GM12878 (cell line): Measurements from ENCODE around the gene GET3. TPM values are rescaled to one million over a fixed set of nuclear protein-coding genes. Genes with fewer than 3 reads are reported as not detected.

ENCODE experiments used
- E4F1 ChIP-seq: fragments of 450-650 bp; IDR thresholded peaks from 2 replicates; pipeline ENCODE4 v1.6.1; 2018; ENCODE audit warnings: borderline replicate concordance, mild to moderate bottlenecking; ENCODE audit not compliant: partially characterized antibody
- HSF1 ChIP-seq: fragments of 150-350 bp; IDR thresholded peaks from 2 replicates; pipeline ENCODE4 v1.6.1; 2014; ENCODE audit warnings: mild to moderate bottlenecking, low read depth, low read length
- IKZF2 ChIP-seq, 2 experiments: fragments of 450-650 bp; IDR thresholded peaks; 2 replicates each; pipeline ENCODE4 v1.6.1; 2017; ENCODE audit warnings: mild to moderate bottlenecking in 2 of 2, moderate library complexity in 2 of 2
- MTA3 ChIP-seq: IDR thresholded peaks from 2 replicates; pipeline ENCODE4 v1.6.1; 2012; ENCODE audit warnings: low read length, inconsistent platforms, borderline replicate concordance
- NFYB ChIP-seq: IDR thresholded peaks from 2 replicates; pipeline ENCODE4 v1.6.1; 2011; ENCODE audit warnings: low read depth, mild to moderate bottlenecking, low read length, improper control_type of control experiment, moderate library complexity; ENCODE audit not compliant: insufficient read depth
- PAX8 ChIP-seq: fragments of 450-650 bp; IDR thresholded peaks from 2 replicates; pipeline ENCODE4 v1.6.1; 2017; ENCODE audit warnings: mild to moderate bottlenecking, moderate library complexity
- PKNOX1 ChIP-seq: fragments of 450-650 bp; IDR thresholded peaks from 2 replicates; pipeline ENCODE4 v1.6.1; 2016; ENCODE audit warnings: mild to moderate bottlenecking
- SKIL ChIP-seq: fragments of 450-650 bp; IDR thresholded peaks from 2 replicates; pipeline ENCODE4 v1.6.1; 2017; ENCODE audit warnings: mild to moderate bottlenecking, low read depth, inconsistent platforms; ENCODE audit not compliant: poor library complexity, severe bottlenecking
- STAT1 ChIP-seq: fragments of 450-650 bp; conservative IDR thresholded peaks from 2 replicates; pipeline ENCODE4 v1.6.1; 2014; ENCODE audit warnings: antibody characterized with exemption, mild to moderate bottlenecking
- TAF1 ChIP-seq: IDR thresholded peaks from 2 replicates; pipeline ENCODE4 v1.6.1; 2011; ENCODE audit warnings: mild to moderate bottlenecking, low read depth, low read length, borderline replicate concordance
- USF1 ChIP-seq: IDR thresholded peaks from 2 replicates; pipeline ENCODE4 v1.6.1; 2011; ENCODE audit warnings: borderline replicate concordance, low read depth, mild to moderate bottlenecking, moderate library complexity, mixed read lengths, low read length; ENCODE audit not compliant: insufficient read depth; ENCODE audit errors: extremely low read length
- WRNIP1 ChIP-seq: IDR thresholded peaks from 2 replicates; pipeline ENCODE4 v1.6.1; 2011; ENCODE audit warnings: low read depth, low read length, improper control_type of control experiment, borderline replicate concordance
- ZBTB40 ChIP-seq: fragments of 450-650 bp; IDR thresholded peaks from 2 replicates; pipeline ENCODE4 v1.6.1; 2016; ENCODE audit warnings: mild to moderate bottlenecking, moderate library complexity, borderline replicate concordance
- ZNF207 ChIP-seq: fragments of 450-650 bp; IDR thresholded peaks from 2 replicates; pipeline ENCODE4 v1.6.1; 2014; ENCODE audit warnings: antibody characterized with exemption, mild to moderate bottlenecking, borderline replicate concordance
- polyA plus RNA-seq, 11 experiments: library from polyadenylated mRNA; depleted of rRNA in 4 of 11; unstranded in 6 of 11; stranded (reverse) in 5 of 11; fragments of >200 nt; fragmentation: Nextera tagmentation in 4 of 11; fragmentation: Illumina TruSeq in 1 of 11; extraction: Ambion mirVana in 4 of 11; extraction: Trizol in 1 of 11; gene quantifications; 1 replicate in 1 of 11; 2 replicates in 10 of 11; pipeline versions ENCODE4 v1.2.1 to v1.2.3, GENCODE V29; 2011 to 2016; ENCODE audit warnings: inconsistent platforms in 2 of 11, missing spikeins in 2 of 11, low read depth in 1 of 11
- total RNA-seq, 4 experiments: library from RNA; depleted of rRNA in 3 of 4; stranded (reverse); fragments of >200 nt in 3 of 4; fragmentation: Illumina TruSeq in 1 of 4; extraction: Trizol in 1 of 4; gene quantifications; 2 replicates each; pipeline versions ENCODE4 v1.2.1 to v1.2.3, GENCODE V29; 2013 to 2021

Gene GET3
- total and polyA plus RNA-seq, 10 of the 15 experiments (the other 5 are each of a cell fraction or from before 2014, with no cell fraction given): 14.5 to 144 (median 97.2) TPM

- TF ChIP-seq PKNOX1 (no peak; the same call in 1 of the 2 replicates), PAX8 (no peak), TAF1 (peak; percentile 67; the same call in 1 of the 2 replicates), IKZF2 (IDR thresholded peaks at IDR 0.05) (no peak), NFYB (no peak), E4F1 (no peak), SKIL (peak; percentile 32), WRNIP1 (no peak), ZNF207 (peak; percentile 97; the same call in 1 of the 2 replicates), MTA3 (peak; percentile 88; the same call in 1 of the 2 replicates), HSF1 (no peak), ZBTB40 (peak; percentile 98), USF1 (peak; percentile 44), STAT1 (peak; percentile 86; the same call in 1 of the 2 replicates)
These were observed 40.6 kb upstream of the GET3 start, which contains the start of gene FBXW9 (continued) for GRCh38 chr19:12696366-12697335.
